HepG2 (cell line): Measurements from ENCODE around the gene PFDN2. TPM values are rescaled to one million over a fixed set of nuclear protein-coding genes. Genes with fewer than 3 reads are reported as not detected.

Source experiments
- ARID3A ChIP-seq: IDR thresholded peaks from 2 replicates; pipeline ENCODE4 v1.6.1; 2012; ENCODE audit warnings: low read depth, low read length, improper control_type of control experiment
- CAMTA2 ChIP-seq: sonication (generic); formaldehyde crosslinking; IDR thresholded peaks from 2 replicates; pipeline ENCODE4 v1.4.0; 2020; ENCODE audit warnings: mild to moderate bottlenecking, missing genetic modification reagents, borderline replicate concordance
- DR1 ChIP-seq: sonication (generic); formaldehyde crosslinking; IDR thresholded peaks from 2 replicates; pipeline ENCODE4 v1.8.0; 2021; ENCODE audit warnings: mild to moderate bottlenecking, missing genetic modification reagents, inconsistent platforms
- EZH2 ChIP-seq: conservative IDR thresholded peaks from 2 replicates; pipeline ENCODE4 v1.6.1; 2012; ENCODE audit warnings: mild to moderate bottlenecking, low read depth, low read length, moderate library complexity
- HDAC1 ChIP-seq: sonication (generic); formaldehyde crosslinking; IDR thresholded peaks from 2 replicates; pipeline ENCODE4 v1.5.1; 2020; ENCODE audit warnings: mild to moderate bottlenecking, missing genetic modification reagents
- HES4 ChIP-seq: sonication (generic); formaldehyde crosslinking; IDR thresholded peaks from 2 replicates; pipeline ENCODE4 v1.9.0; 2021; ENCODE audit warnings: mild to moderate bottlenecking, missing genetic modification reagents, borderline replicate concordance
- HNRNPL ChIP-seq: fragments of 200-400 bp; formaldehyde crosslinking; IDR thresholded peaks from 2 replicates; pipeline ENCODE4 v1.6.1; 2017; ENCODE audit warnings: mild to moderate bottlenecking, low read depth, low read length
- PATZ1 ChIP-seq: sonication (generic); formaldehyde crosslinking; IDR thresholded peaks from 2 replicates; pipeline ENCODE4 v1.4.0; 2020; ENCODE audit warnings: missing genetic modification reagents
- PAX8 ChIP-seq: sonication (generic); formaldehyde crosslinking; IDR thresholded peaks from 2 replicates; pipeline ENCODE4 v1.8.0; 2022; ENCODE audit warnings: mild to moderate bottlenecking, missing genetic modification reagents, borderline replicate concordance
- PPARG ChIP-seq: conservative IDR thresholded peaks from 2 replicates; pipeline ENCODE4 v1.6.1; 2016; ENCODE audit warnings: missing biosample characterization, missing genetic modification reagents
- RARA ChIP-seq: IDR thresholded peaks from 2 replicates; pipeline ENCODE4 v1.6.1; 2016; ENCODE audit warnings: missing genetic modification reagents, missing compliant biosample characterization
- RBM22 ChIP-seq: fragments of 200-400 bp; formaldehyde crosslinking; optimal IDR thresholded peaks from 2 replicates; pipeline ENCODE3; 2017; ENCODE audit warnings: mild to moderate bottlenecking, low read length, moderate library complexity
- RELA ChIP-seq: sonication (generic); formaldehyde crosslinking; IDR thresholded peaks from 2 replicates; pipeline ENCODE4 v1.4.0; 2020; ENCODE audit warnings: missing genetic modification reagents
- SMARCC2 ChIP-seq: fragments of 450-650 bp; IDR thresholded peaks from 2 replicates; pipeline ENCODE4 v1.6.1; 2017; ENCODE audit warnings: antibody characterized with exemption, mild to moderate bottlenecking
- SOX5 ChIP-seq: IDR thresholded peaks from 2 replicates; pipeline ENCODE4 v1.6.1; 2016; ENCODE audit warnings: borderline replicate concordance
- TBP ChIP-seq: sonication (generic); formaldehyde crosslinking; IDR thresholded peaks from 2 replicates; pipeline ENCODE4 v1.5.0; 2020; ENCODE audit warnings: missing genetic modification reagents
- ZFAT ChIP-seq: sonication (generic); formaldehyde crosslinking; conservative IDR thresholded peaks from 2 replicates; pipeline ENCODE4 v1.8.1; 2023; ENCODE audit warnings: missing genetic modification reagents, inconsistent platforms
- ZFP91 ChIP-seq: sonication (generic); formaldehyde crosslinking; IDR thresholded peaks from 2 replicates; pipeline ENCODE4 v1.9.0; 2022; ENCODE audit warnings: missing genetic modification reagents, mild to moderate bottlenecking, borderline replicate concordance
- ZIK1 ChIP-seq: sonication (generic); formaldehyde crosslinking; IDR thresholded peaks from 2 replicates; pipeline ENCODE4 v1.5.0; 2020; ENCODE audit warnings: mild to moderate bottlenecking, low read depth, missing genetic modification reagents, borderline replicate concordance
- ZNF251 ChIP-seq: sonication (generic); formaldehyde crosslinking; IDR thresholded peaks from 2 replicates; pipeline ENCODE4 v1.9.0; 2021; ENCODE audit warnings: mild to moderate bottlenecking, missing genetic modification reagents
- ZNF263 ChIP-seq: sonication (generic); formaldehyde crosslinking; IDR thresholded peaks from 2 replicates; pipeline ENCODE4 v1.4.0; 2020; ENCODE audit warnings: missing genetic modification reagents
- ZNF720 ChIP-seq: sonication (generic); formaldehyde crosslinking; IDR thresholded peaks from 2 replicates; pipeline ENCODE4 v1.4.0; 2020; ENCODE audit warnings: missing genetic modification reagents
- ZNF740 ChIP-seq: sonication (generic); formaldehyde crosslinking; IDR thresholded peaks from 2 replicates; pipeline ENCODE4 v1.4.0; 2020; ENCODE audit warnings: missing genetic modification reagents
- ZNF746 ChIP-seq: sonication (generic); formaldehyde crosslinking; IDR thresholded peaks from 2 replicates; pipeline ENCODE4 v1.8.0; 2022; ENCODE audit warnings: mild to moderate bottlenecking, missing genetic modification reagents
- ZSCAN9 ChIP-seq: IDR thresholded peaks from 2 replicates; pipeline ENCODE4 v1.6.1; 2016; ENCODE audit warnings: borderline replicate concordance
- polyA plus RNA-seq, 8 experiments: library from polyadenylated mRNA; depleted of rRNA in 3 of 8; stranded (reverse) in 7 of 8; unstranded in 1 of 8; fragments of >200 nt; fragmentation: Illumina TruSeq in 4 of 8; extraction: Trizol in 4 of 8; gene quantifications; 2 replicates each; pipeline versions ENCODE4 v1.2.1 to v1.2.3, GENCODE V29; 2011 to 2016; ENCODE audit warnings: low read depth in 4 of 8, missing spikeins in 1 of 8, mixed read lengths in 1 of 8; ENCODE audit not compliant: insufficient read depth in 1 of 8
- total RNA-seq, 5 experiments: library from RNA; depleted of rRNA; stranded (reverse); fragments of >200 nt; fragmentation: Illumina TruSeq; extraction: Trizol; gene quantifications; 2 replicates each; pipeline ENCODE4 v1.2.3, GENCODE V29; 2016; ENCODE audit warnings: low read depth in 1 of 5

PFDN2 gene
- total and polyA plus RNA-seq, 2 of the 13 experiments (the other 11 are each of a cell fraction or from before 2014, with no cell fraction given), result 62.6 to 63.6 TPM

GRCh38 chr1:161082996-161083747 is 34.7 kb downstream of the PFDN2 start (continued):
- no peak for TF ChIP-seq ZFAT (CRISPR knock-in tag)
- no peak for TF ChIP-seq ZNF740
- TF ChIP-seq DR1 (CRISPR knock-in tag), result no peak
- TF ChIP-seq ZSCAN9 (CRISPR knock-in tag), result no peak
- peak; percentile 32 for TF ChIP-seq HDAC1 (CRISPR knock-in tag)
- TF ChIP-seq TBP (CRISPR knock-in tag), result no peak
- TF ChIP-seq ZFP91, result no peak
- no peak for TF ChIP-seq ARID3A
- TF ChIP-seq ZIK1, result no peak
- no peak; the same call in 1 of the 2 replicates for TF ChIP-seq ZNF746 (CRISPR knock-in tag)
- TF ChIP-seq SMARCC2, result no peak
- no peak for TF ChIP-seq EZH2
- no peak for TF ChIP-seq SOX5 (CRISPR knock-in tag)
- no peak for TF ChIP-seq HES4 (CRISPR knock-in tag)
- TF ChIP-seq PAX8 (CRISPR knock-in tag), result no peak
- TF ChIP-seq ZNF263 (CRISPR knock-in tag), result peak; percentile 98
- TF ChIP-seq HNRNPL, result no peak
- TF ChIP-seq PPARG (CRISPR knock-in tag), result no peak
- no peak for TF ChIP-seq RELA
- TF ChIP-seq PATZ1 (CRISPR knock-in tag), result peak; percentile 57
- no peak for TF ChIP-seq CAMTA2 (CRISPR knock-in tag)
- TF ChIP-seq RARA (CRISPR knock-in tag), result peak; percentile 74
- no peak for TF ChIP-seq ZNF720
- no peak for TF ChIP-seq RBM22
- TF ChIP-seq ZNF251 (CRISPR knock-in tag), result no peak
